A549 (cell line): Measurements from ENCODE around the gene STOX2. TPM values are rescaled to one million over a fixed set of nuclear protein-coding genes. Genes with fewer than 3 reads are reported as not detected.

Experiments used
- ATAC-seq, 2 experiments: fragments of 200-7000 bp in 1 of 2; fragments of >200 bp in 1 of 2; cut with Nextera tagmentation in 1 of 2; cut with Tn5 transposase in 1 of 2; 3 replicates each; pipeline versions ENCODE4 v1.8.0 to v1.9.1; 2018 to 2020; ENCODE audit warnings: mild to moderate bottlenecking in 1 of 2, moderate library complexity in 1 of 2
- CTCF ChIA-PET: fragments of 300-600 bp; sonication (Branson Sonifier 250); formaldehyde crosslinking; extraction: SDS; loops from one replicate; lab custom pipeline; 2021; ENCODE audit warnings: antibody characterized with exemption, inconsistent platforms; lab: Yijun Ruan, JAX
- POLR2A ChIA-PET: fragments of 350-600 bp; formaldehyde crosslinking; extraction: SDS; loops from one replicate; lab custom pipeline; 2021; ENCODE audit warnings: antibody characterized with exemption, inconsistent platforms; lab: Yijun Ruan, JAX
- DNase-seq, 2 experiments: peaks; one replicate each; pipeline versions ENCODE4 v3.0.0 to v3.0.0-alpha.2; 2011 to 2016; ENCODE audit warnings: low read depth in 1 of 2, low spot score in 1 of 2
- FAIRE-seq: peaks from 2 replicates; lab custom pipeline; 2011; peaks lifted over from hg19 to GRCh38; lab: Jason Lieb, UNC
- H3K27ac ChIP-seq, 2 experiments: fragments of >200 bp; sonication (Bioruptor Twin); formaldehyde crosslinking; 3 replicates each; pipeline ENCODE4 v1.5.1; 2016 to 2017
- H3K4me1 ChIP-seq: fragments of >200 bp; sonication (Bioruptor Twin); formaldehyde crosslinking; 3 replicates; pipeline ENCODE4 v1.6.1; 2016
- H3K4me2 ChIP-seq: fragments of >200 bp; sonication (Bioruptor Twin); formaldehyde crosslinking; 3 replicates; pipeline ENCODE4 v1.6.1; 2016
- H3K4me3 ChIP-seq: fragments of >200 bp; sonication (Bioruptor Twin); formaldehyde crosslinking; 3 replicates; pipeline ENCODE4 v1.5.1; 2016
- H3K9me3 ChIP-seq: fragments of >200 bp; sonication (Bioruptor Twin); formaldehyde crosslinking; 3 replicates; pipeline ENCODE4 v1.6.1; 2016
- CEBPB ChIP-seq, 2 experiments: fragments of >200 bp in 1 of 2; sonication (Bioruptor Twin) in 1 of 2; formaldehyde crosslinking in 1 of 2; IDR thresholded peaks; 2 replicates each; pipeline ENCODE4 v1.6.1; 2012 to 2016
- EHMT2 ChIP-seq: fragments of 200-600 bp; sonication (generic); IDR thresholded peaks from 2 replicates; pipeline ENCODE4 v1.6.1; 2016; ENCODE audit warnings: antibody characterized with exemption, low read depth, mild to moderate bottlenecking, moderate library complexity
- ELK1 ChIP-seq: fragments of 150-350 bp; IDR thresholded peaks from 2 replicates; pipeline ENCODE4 v1.6.1; 2014; ENCODE audit warnings: low read depth, mild to moderate bottlenecking, low read length
- FOSL2 ChIP-seq, 2 experiments: fragments of 450-650 bp in 1 of 2; fragments of >200 bp in 1 of 2; sonication (Bioruptor Twin) in 1 of 2; formaldehyde crosslinking; IDR thresholded peaks; 2 replicates each; pipeline versions ENCODE4 v1.5.0 to v1.6.1; 2016 to 2020; ENCODE audit warnings: mild to moderate bottlenecking in 1 of 2, moderate library complexity in 1 of 2
- FOXS1 ChIP-seq: fragments of 250-450 bp; sonication (Bioruptor Pico); IDR thresholded peaks from 2 replicates; pipeline ENCODE4 v1.5.0; 2020; ENCODE audit warnings: mild to moderate bottlenecking, moderate library complexity
- GATA3 ChIP-seq: IDR thresholded peaks from 2 replicates; pipeline ENCODE4 v1.6.1; 2012; ENCODE audit warnings: borderline replicate concordance
- HES2 ChIP-seq: fragments of >200 bp; sonication (Bioruptor Twin); formaldehyde crosslinking; IDR thresholded peaks from 2 replicates; pipeline ENCODE4 v1.6.1; 2016
- HEYL ChIP-seq: fragments of 250-450 bp; sonication (Bioruptor Pico); IDR thresholded peaks from 2 replicates; pipeline ENCODE4 v1.8.0; 2021; ENCODE audit warnings: mild to moderate bottlenecking, moderate library complexity
- HOXB13 ChIP-seq: fragments of 250-450 bp; sonication (Bioruptor Pico); IDR thresholded peaks from 2 replicates; pipeline ENCODE4 v1.5.0; 2020; ENCODE audit warnings: low read depth, mild to moderate bottlenecking, moderate library complexity
- HOXB5 ChIP-seq: fragments of 250-450 bp; sonication (Bioruptor Pico); IDR thresholded peaks from 2 replicates; pipeline ENCODE4 v1.5.0; 2020; ENCODE audit warnings: mild to moderate bottlenecking, moderate library complexity
- JUN ChIP-seq, 2 experiments: fragments of >200 bp; sonication (Bioruptor Twin); formaldehyde crosslinking; IDR thresholded peaks; 2 replicates in 1 of 2; 3 replicates in 1 of 2; pipeline ENCODE4 v1.6.1; 2016 to 2017
- JUNB ChIP-seq: fragments of >200 bp; sonication (Bioruptor Twin); formaldehyde crosslinking; IDR thresholded peaks from 2 replicates; pipeline ENCODE4 v1.6.1; 2016
- KDM1A ChIP-seq: fragments of 200-600 bp; sonication (generic); IDR thresholded peaks from 2 replicates; pipeline ENCODE4 v1.6.1; 2016; ENCODE audit warnings: low read depth, mild to moderate bottlenecking
- NR3C1 ChIP-seq: fragments of >200 bp; sonication (Bioruptor Twin); formaldehyde crosslinking; IDR thresholded peaks from 3 replicates; pipeline ENCODE4 v1.6.1; 2017
- PBX3 ChIP-seq: IDR thresholded peaks from 2 replicates; pipeline ENCODE4 v1.6.1; 2012
- POLR2AphosphoS2 ChIP-seq: conservative IDR thresholded peaks from 2 replicates; pipeline ENCODE4 v1.6.1; 2012; ENCODE audit warnings: low read length, improper control_type of control experiment, inconsistent platforms
- RCOR1 ChIP-seq: fragments of 150-350 bp; IDR thresholded peaks from 2 replicates; pipeline ENCODE4 v1.6.1; 2014; ENCODE audit warnings: antibody characterized with exemption, low read length, low read depth
- SREBF2 ChIP-seq: fragments of 450-650 bp; IDR thresholded peaks from 2 replicates; pipeline ENCODE4 v1.6.1; 2014; ENCODE audit warnings: mild to moderate bottlenecking, moderate library complexity
- ZFP36 ChIP-seq: fragments of 450-650 bp; IDR thresholded peaks from 2 replicates; pipeline ENCODE4 v1.6.1; 2014; ENCODE audit warnings: borderline replicate concordance; ENCODE audit not compliant: partially characterized antibody
- ZNF302 ChIP-seq: fragments of 250-450 bp; sonication (Bioruptor Pico); IDR thresholded peaks from 2 replicates; pipeline ENCODE4 v1.9.0; 2021; ENCODE audit warnings: inconsistent platforms, mild to moderate bottlenecking, moderate library complexity
- WGBS: methylation state at CpG from one replicate; pipeline ENCODE4 v1.1.6; 2017; ENCODE audit errors: missing lambda C conversion rate; 5-methylcytosine and 5-hydroxymethylcytosine counted together
- polyA plus RNA-seq, 4 experiments: library from polyadenylated mRNA; depleted of rRNA in 3 of 4; stranded (reverse); fragments of >200 nt; fragmentation: RNase III in 1 of 4; extraction: RNeasy Plus Mini Kit Qiagen cat#74134 plus additional on column Dnase treatment in 1 of 4; gene quantifications; 2 replicates in 3 of 4; 3 replicates in 1 of 4; pipeline ENCODE4 v1.2.3, GENCODE V29; 2011 to 2017
- TF ChIP-seq, protein P1 (sequence below): IDR thresholded peaks from 2 replicates; pipeline ENCODE4 v1.6.1; 2012
- TF ChIP-seq, protein P2 (sequence below): fragments of 250-450 bp; sonication (Bioruptor Pico); IDR thresholded peaks from 2 replicates; pipeline ENCODE4 v1.5.0; 2021; ENCODE audit warnings: mild to moderate bottlenecking, moderate library complexity, borderline replicate concordance
- TF ChIP-seq, protein P3 (sequence below): fragments of >200 bp; sonication (Bioruptor Twin); formaldehyde crosslinking; IDR thresholded peaks from 3 replicates; pipeline ENCODE4 v1.5.1; 2016

The STOX2 gene
- polyA plus RNA-seq, 2 of the 4 experiments (the other 2 are of a cell fraction): 2.7 to 5.2 TPM

GRCh38 chr4:183915976-183916375, 10.9 kb downstream of the STOX2 start:
- ChIA-PET CTCF (no interaction called here), POLR2A (no interaction called here)
- TF ChIP-seq NR3C1: no peak
- no peak for TF ChIP-seq SREBF2
- TF ChIP-seq, protein P1, sequence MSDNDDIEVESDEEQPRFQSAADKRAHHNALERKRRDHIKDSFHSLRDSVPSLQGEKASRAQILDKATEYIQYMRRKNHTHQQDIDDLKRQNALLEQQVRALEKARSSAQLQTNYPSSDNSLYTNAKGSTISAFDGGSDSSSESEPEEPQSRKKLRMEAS: no peak
- no peak for TF ChIP-seq HOXB5 (CRISPR knock-in tag)
- no peak for TF ChIP-seq RCOR1
- TF ChIP-seq EHMT2: no peak
- H3K4me3 ChIP-seq: no peak overlapping the region
- ATAC-seq (no peak), DNase-seq (no peak), FAIRE-seq (no peak)
- H3K4me2 ChIP-seq: no peak overlapping the region
- no peak overlapping the region for H3K27ac ChIP-seq
- H3K4me1 ChIP-seq: no peaks in the 10 kb centered on the region
- H3K9me3 ChIP-seq: no peaks in the 10 kb centered on the region
- 90% methylated on average over 2 of the region's 6 CpGs for WGBS

DNA sequence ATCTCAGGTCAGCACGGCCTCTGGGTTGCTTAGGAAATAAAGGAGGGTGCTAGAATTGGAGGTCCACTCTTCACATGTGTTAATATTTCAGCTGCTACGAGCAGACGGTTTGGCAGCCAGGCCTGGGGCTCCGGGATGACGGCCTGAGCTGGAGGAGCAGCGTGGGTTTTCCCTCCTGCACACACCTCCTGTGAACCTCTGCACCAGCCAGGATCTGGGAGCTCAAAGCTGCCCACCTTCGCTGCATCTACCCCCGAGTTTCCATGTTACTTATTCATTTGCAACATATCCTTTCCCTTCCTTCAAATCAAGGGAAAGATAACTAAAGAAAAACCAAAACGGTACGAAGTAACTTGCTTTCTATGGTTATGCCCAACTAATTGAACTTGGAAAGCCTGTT, 13.6 kb downstream of the STOX2 start:
- Histone ChIP-seq H3K4me2 (no peak overlapping the region), H3K4me1 (no peaks in the 10 kb centered on the region), H3K4me3 (no peak overlapping the region), H3K9me3 (no peaks in the 10 kb centered on the region), H3K27ac (no peak overlapping the region)
- CTCF ChIA-PET: interaction anchor here (1.0 kb wide), 1 partner anchor 10 kb away, joined by 4 read pairs; no protein-coding TSS in a partner anchor
- ATAC-seq (no peak), FAIRE-seq (no peak), DNase-seq (no peak)
- WGBS: 78% methylated on average over 10 of the region's 10 CpGs
- TF ChIP-seq JUNB: no peak
- TF ChIP-seq POLR2AphosphoS2: no peak
- TF ChIP-seq FOXS1: no peak
- no peak for TF ChIP-seq GATA3
- no peak for TF ChIP-seq HOXB13 (CRISPR knock-in tag)
- TF ChIP-seq PBX3: no peak
- TF ChIP-seq NR3C1: no peak
- no peak for TF ChIP-seq JUN (IDR thresholded peaks at IDR 0.05)
- no peak for TF ChIP-seq HEYL (CRISPR knock-in tag)
- no peak for TF ChIP-seq ZNF302 (CRISPR knock-in tag)
- TF ChIP-seq HES2: no peak
- TF ChIP-seq FOSL2 (IDR thresholded peaks at IDR 0.05): no peak
- no peak for TF ChIP-seq FOSL2 (CRISPR knock-in tag; IDR thresholded peaks at IDR 0.05)
- no peak for TF ChIP-seq KDM1A
- TF ChIP-seq, protein P2, sequence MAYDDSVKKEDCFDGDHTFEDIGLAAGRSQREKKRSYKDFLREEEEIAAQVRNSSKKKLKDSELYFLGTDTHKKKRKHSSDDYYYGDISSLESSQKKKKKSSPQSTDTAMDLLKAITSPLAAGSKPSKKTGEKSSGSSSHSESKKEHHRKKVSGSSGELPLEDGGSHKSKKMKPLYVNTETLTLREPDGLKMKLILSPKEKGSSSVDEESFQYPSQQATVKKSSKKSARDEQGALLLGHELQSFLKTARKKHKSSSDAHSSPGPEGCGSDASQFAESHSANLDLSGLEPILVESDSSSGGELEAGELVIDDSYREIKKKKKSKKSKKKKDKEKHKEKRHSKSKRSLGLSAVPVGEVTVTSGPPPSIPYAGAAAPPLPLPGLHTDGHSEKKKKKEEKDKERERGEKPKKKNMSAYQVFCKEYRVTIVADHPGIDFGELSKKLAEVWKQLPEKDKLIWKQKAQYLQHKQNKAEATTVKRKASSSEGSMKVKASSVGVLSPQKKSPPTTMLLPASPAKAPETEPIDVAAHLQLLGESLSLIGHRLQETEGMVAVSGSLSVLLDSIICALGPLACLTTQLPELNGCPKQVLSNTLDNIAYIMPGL (CRISPR knock-in tag): no peak
- no peak for TF ChIP-seq CEBPB (IDR thresholded peaks at IDR 0.05)
- TF ChIP-seq ELK1: no peak
- TF ChIP-seq EHMT2: no peak
- TF ChIP-seq, protein P1: no peak
- no peak for TF ChIP-seq ZFP36
- TF ChIP-seq, protein P3, sequence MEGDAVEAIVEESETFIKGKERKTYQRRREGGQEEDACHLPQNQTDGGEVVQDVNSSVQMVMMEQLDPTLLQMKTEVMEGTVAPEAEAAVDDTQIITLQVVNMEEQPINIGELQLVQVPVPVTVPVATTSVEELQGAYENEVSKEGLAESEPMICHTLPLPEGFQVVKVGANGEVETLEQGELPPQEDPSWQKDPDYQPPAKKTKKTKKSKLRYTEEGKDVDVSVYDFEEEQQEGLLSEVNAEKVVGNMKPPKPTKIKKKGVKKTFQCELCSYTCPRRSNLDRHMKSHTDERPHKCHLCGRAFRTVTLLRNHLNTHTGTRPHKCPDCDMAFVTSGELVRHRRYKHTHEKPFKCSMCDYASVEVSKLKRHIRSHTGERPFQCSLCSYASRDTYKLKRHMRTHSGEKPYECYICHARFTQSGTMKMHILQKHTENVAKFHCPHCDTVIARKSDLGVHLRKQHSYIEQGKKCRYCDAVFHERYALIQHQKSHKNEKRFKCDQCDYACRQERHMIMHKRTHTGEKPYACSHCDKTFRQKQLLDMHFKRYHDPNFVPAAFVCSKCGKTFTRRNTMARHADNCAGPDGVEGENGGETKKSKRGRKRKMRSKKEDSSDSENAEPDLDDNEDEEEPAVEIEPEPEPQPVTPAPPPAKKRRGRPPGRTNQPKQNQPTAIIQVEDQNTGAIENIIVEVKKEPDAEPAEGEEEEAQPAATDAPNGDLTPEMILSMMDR: no peak
- POLR2A ChIA-PET: no interaction called here
